Body of pancreas (tissue), 4 donors: Measurements from ENCODE around the gene ANKRD12.

Source experiments
- POLR2A ChIP-seq, 3 donors: fragments of 450-650 bp; IDR thresholded peaks; one replicate each; pipeline ENCODE4 v1.6.1; 2016; ENCODE audit warnings: antibody characterized with exemption in 3 of 3, mild to moderate bottlenecking in 2 of 3
- TF ChIP-seq, protein P1 (sequence below), 7 experiments: fragments of 450-650 bp in 4 of 7; fragments of 200-600 bp in 3 of 7; sonication (generic) in 3 of 7; IDR thresholded peaks; one replicate each; pipeline ENCODE4 v1.5.1; 2016 to 2019; ENCODE audit warnings: antibody characterized with exemption in 7 of 7

GRCh38 chr18:9322744-9323143, 186.2 kb downstream of the ANKRD12 start:
- no peak for TF ChIP-seq POLR2A (IDR thresholded peaks at IDR 0.05)
- TF ChIP-seq, protein P1, sequence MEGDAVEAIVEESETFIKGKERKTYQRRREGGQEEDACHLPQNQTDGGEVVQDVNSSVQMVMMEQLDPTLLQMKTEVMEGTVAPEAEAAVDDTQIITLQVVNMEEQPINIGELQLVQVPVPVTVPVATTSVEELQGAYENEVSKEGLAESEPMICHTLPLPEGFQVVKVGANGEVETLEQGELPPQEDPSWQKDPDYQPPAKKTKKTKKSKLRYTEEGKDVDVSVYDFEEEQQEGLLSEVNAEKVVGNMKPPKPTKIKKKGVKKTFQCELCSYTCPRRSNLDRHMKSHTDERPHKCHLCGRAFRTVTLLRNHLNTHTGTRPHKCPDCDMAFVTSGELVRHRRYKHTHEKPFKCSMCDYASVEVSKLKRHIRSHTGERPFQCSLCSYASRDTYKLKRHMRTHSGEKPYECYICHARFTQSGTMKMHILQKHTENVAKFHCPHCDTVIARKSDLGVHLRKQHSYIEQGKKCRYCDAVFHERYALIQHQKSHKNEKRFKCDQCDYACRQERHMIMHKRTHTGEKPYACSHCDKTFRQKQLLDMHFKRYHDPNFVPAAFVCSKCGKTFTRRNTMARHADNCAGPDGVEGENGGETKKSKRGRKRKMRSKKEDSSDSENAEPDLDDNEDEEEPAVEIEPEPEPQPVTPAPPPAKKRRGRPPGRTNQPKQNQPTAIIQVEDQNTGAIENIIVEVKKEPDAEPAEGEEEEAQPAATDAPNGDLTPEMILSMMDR (IDR thresholded peaks at IDR 0.05), result no peak
